Heart left ventricle (tissue), 13 donors: ENCODE results near the gene PEX26.

Source experiments
- CTCF ChIP-seq, 12 donors: fragments of 200-600 bp; sonication (generic) in 4 of 12; IDR thresholded peaks; one replicate each; pipeline versions ENCODE4 v1.5.0 to v1.8.0; 2018 to 2022; ENCODE audit warnings: antibody characterized with exemption in 12 of 12, mild to moderate bottlenecking in 5 of 12
- POLR2A ChIP-seq, 2 donors: fragments of 450-650 bp; IDR thresholded peaks; one replicate each; pipeline ENCODE4 v1.6.1; 2017; ENCODE audit warnings: antibody characterized with exemption in 2 of 2, mild to moderate bottlenecking in 2 of 2, moderate library complexity in 2 of 2
- donor health status: ischemic (EF 13 %, LVEDD 7.1; RV severe dilation, severe dysfunction).
- donor health status: DM: no; HTN: yes; CAD: no.
- donor health status: DM: no; HTN: no; CAD: no.
- donor health status: ischemic (EF 25% LVEDD 6.9; RV normal size, moderate dysfunction).
- donor health status: ischemic (EF 25% LVEDD 5.7; RV mildly dilated, moderate dysfunction).
- donor health status: ischemic (EF 35%, LVEDD 5.7; RV mildly dilated, moderate dysfunction).
- donor health status: nonischemic (EF 11% LVEDD 7.7; RV severe dilation, severe dysfunction).
- donor health status: DM: yes; HTN: yes; CAD: no.
- donor health status: PGD.
- donor health status: ischemic (EF 29% LVEDD 5.4; RV normal size, mild dysfunction).
- donor health status: nonischemic (EF 23%, LVEDD 6.1; RV moderate dilation, normal function).

GRCh38 chr22:18118345-18118915, 40.6 kb downstream of the PEX26 start:
- TF ChIP-seq CTCF (IDR thresholded peaks at IDR 0.05) (no peak), POLR2A (IDR thresholded peaks at IDR 0.05) (no peak)
